Activated CD8-positive, alpha-beta memory T cell treated with anti-CD3 and anti-CD28 coated beads for 4 hours (primary cell): ENCODE measurements around the gene RASD1.
A peak's percentile ranks its signal among the peaks of the same experiment; 100 is the strongest.
"Not testable (repeated sequence)": the region's sequence is repeated elsewhere in the genome, so short reads cannot be mapped to it uniquely, and the experiment has no call there.

ENCODE experiments used
- DNase-seq, 2 donors: peaks; one replicate each; pipeline ENCODE4 v3.0.0-alpha.2; 2020; ENCODE audit warnings: low read depth in 2 of 2

The RASD1 gene

DNA sequence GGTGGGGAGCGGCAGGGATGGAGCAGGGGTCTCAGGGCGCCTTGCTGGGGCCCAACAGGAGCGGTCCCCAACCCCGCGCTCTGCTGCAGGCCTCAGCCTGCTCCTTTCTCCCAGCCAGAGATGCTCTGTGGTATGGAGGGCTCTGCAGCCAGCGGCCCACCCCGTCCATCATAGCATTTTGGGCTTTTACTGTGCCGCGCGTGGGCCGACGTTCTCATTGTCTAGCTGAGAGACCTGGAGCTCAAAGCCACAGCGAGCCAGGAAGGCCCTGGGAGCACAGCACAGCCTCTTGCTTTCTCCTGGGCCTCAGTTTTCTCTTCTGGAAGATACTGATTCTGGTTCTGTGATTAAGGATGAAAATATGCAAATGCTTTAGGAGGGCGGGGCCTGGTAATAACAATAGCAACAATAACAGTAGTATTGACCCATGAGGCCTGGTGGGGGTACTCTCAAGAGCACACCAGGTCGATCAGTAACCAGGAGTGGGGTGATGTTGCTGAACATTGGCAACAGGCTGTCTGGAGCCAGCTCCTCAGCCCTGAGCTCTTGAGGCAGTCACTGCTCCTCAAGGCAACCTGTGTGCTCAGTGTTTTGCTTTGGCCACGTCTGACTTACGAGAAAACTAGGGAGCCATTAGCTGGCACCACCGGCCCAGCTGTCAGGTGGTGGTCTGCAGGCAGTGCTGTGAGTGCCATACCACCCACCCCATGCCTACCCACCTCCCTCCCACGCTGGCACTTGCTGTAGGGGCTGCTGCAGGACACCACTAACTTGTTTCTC lies 1.1 kb upstream of the RASD1 start:
- no peak for DNase-seq

DNA sequence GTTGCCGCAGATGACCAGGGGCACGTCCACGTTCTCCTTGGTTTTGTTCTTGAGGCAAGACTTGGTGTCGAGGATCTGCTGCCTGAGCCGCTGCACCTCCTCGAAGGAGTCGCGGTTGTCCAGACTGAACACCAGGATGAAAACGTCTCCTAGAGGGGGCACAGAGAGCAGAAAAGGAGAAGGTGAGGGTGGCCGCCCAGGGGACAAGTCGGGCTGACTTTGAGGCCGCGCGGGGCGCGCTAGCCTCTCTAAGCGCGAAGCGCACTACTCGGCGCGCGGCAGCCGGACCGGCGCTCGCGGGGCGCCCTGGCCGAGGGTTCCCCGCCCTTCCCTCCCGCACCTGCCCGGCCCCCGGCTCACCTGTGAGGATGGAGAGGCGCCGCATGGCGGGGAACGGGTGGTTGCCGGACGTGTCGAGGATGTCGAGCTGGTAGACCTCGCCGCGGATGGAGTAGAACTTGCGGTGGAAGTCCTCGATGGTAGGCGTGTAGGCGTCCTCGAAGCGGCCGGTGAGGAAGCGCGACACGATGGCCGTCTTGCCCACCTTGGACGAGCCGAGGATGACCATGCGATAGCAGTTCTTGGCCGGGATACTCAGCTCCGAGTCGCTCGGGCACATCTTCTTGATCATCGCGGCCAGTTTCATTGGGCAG lies 533 bp downstream of the RASD1 start:
- no peak for DNase-seq

GRCh38 chr17:17494870-17495535 lies 1.2 kb downstream of the RASD1 start:
- no peak for DNase-seq

DNA sequence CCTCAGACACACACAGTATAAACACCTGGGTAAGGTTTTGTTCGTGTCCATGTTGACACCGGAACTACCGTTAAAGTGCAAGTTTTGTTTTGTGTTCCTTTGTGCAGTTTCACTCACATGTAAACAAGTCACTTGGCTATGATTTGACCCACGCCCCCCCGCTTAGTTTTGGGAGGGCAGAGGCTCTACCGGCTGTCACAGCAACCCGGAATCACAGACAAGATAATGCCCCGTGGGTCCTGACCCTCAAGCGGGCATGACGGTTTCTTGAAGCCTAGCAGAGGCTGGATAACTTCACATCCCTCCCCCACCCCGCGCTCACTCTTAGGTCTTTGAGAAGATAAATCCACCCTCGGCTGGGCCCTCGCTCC lies 1.7 kb downstream of the RASD1 start:
- DNase-seq, result no peak

DNA sequence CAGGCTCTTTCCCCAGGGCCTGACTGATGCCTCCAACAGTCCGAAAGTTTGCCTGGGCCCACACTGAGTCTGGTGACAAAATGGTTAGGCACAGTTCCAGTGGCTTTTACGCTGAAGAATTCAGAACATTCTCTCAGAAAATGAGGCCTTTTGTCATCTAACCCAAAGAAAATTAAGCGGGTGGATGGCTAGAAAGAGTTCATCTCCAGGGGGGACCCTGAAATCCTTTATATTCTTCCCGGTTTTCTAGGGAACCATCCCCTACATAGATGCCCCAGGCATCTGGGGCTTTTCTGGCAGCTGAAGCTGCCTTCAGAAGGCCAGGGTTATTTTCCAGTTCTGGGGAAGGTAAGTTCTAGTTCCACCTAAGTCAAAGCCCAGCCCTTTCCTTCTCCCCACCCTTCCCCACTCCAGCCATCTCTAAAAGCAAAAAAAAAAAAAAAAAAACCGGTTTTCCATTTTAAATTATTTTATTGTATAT lies 2.2 kb downstream of the RASD1 start:
- DNase-seq, result no peak

GRCh38 chr17:17493249-17493985 lies 2.8 kb downstream of the RASD1 start:
- no peak for DNase-seq

- no peak for DNase-seq
Measured at GRCh38 chr17:17492571-17492970, 3.6 kb downstream of the RASD1 start.

DNA sequence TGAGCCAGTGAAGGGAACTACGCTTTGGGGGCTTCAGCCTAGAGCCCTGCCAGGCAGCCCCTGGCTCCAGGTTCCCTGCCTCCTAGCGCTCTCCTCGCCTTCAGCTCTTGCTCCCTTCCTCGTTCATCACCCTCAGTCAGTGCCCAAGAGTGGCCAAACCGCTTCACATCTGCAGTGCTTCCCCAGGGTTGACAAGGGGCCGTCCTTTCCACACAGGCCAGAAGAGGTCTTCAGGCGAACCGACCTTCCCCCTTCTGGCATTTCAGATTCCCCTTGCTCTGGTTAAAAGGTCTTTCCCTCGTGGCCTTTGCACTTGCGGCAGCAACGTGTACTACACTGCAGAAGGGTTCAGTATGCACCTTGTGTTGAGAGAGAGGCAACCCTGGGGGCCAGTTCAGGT lies 4.1 kb downstream of the RASD1 start:
- no peak for DNase-seq

GRCh38 chr17:17491546-17491988 lies 4.6 kb downstream of the RASD1 start:
- DNase-seq, result no peak

DNA sequence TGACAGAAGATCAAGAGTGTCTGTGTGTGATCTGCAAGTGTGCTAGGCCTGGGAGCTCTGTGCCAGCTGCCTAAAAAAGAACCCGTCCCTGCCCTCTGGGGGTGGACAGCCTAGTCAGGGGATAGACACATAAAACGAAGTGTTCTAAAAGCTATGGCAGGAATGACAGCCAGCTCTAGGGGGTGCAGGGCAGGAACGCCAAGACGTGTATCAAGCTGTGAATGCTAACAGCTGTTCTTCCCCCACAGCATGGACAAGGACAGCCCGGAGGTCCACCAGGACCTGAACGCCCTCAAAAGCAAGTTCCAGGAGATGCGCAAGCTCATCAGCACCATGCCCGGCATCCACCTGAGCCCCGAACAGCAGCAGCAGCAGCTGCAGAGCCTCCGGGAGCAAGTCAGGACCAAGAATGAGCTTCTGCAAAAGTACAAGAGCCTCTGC lies 5.1 kb downstream of the RASD1 start:
- DNase-seq, result no peak

GRCh38 chr17:17487998-17488397 lies 8.2 kb downstream of the RASD1 start:
- DNase-seq, result no peak

DNA sequence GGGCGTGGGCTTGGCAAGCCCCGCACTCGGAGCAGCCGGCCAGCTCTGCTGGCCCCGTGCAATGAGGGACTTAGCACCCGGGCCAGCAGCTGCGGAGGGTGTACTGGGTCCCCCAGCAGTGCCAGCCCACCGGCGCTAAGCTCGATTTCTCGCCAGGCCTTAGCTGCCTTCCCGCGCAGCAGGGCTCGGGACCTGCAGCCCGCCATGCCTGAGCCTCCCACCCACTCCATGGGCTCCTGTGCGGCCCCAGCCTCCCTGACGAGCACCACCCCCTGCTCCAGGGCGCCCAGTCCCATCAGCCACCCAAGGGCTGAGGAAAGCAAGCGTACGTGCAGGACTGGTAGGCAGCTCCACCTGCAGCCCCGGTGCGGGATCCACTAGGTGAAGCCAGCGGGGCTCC lies 9.8 kb downstream of the RASD1 start:
- not testable (repeated sequence) for DNase-seq

- DNase-seq, result no peak
Measured at GRCh38 chr17:17485420-17485819, 10.8 kb downstream of the RASD1 start.

GRCh38 chr17:17484451-17484899 lies 11.7 kb downstream of the RASD1 start:
- no peak for DNase-seq

DNA sequence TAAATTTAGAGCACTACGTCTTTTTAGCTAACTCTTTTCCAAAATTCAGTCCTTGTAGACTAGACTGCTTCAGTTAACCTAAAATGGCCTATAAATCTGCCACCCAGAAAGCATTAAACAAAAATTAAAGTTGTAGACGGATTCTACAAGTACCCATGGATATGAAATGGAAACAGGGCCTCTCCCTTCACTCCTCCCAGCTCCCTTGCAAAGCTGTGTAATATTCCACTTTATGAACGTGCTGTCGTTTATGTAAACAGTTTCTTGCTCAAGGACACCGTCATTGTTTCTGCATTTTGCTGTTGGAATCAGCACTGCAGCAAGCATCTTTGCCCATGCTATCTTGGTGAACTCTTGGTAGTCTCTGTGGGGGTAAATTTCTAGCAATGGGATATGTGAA lies 14.3 kb downstream of the RASD1 start:
- no peak for DNase-seq

- DNase-seq, result no peak
Measured at GRCh38 chr17:17480593-17481148, 15.5 kb downstream of the RASD1 start.

- DNase-seq, result no peak
Measured at GRCh38 chr17:17479209-17479608, 17.0 kb downstream of the RASD1 start.

GRCh38 chr17:17476865-17477467 lies 19.2 kb downstream of the RASD1 start, which contains the start of gene MED9:
Gene MED9, plus strand, starts transcription at chr17:17477000. Its CDS starts 42 bp downstream, at chr17:17477042.
- DNase-seq, result peak; percentile 92 to 93

GRCh38 chr17:17474341-17474740 lies 21.9 kb downstream of the RASD1 start:
- no peak for DNase-seq

DNA sequence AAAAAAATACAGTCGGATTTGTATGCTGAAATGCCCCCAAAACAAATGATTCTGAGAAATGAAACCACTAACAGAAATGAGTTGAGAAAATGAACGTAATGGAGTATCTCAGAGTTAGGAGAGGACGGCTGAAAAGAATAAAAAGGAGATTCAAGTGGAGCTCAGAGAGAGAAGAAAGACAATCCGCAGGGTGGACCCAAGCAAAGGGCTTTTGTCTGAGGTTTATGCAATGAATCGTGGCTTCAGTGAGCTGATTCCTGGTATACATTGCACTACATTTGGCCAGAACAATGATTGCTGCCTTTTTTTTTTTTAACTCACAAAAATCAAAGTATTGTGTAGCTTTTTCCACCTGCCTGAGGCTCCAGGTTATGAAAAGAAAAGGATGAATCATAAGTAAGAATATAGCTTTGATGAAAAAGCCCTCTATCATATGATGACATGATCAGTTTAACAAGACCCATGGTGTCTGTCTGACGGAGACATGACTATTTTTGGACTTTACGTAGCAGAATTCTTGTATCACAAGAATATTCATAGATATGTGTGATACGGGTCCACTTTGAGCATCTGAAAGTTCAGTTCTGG lies 23.8 kb downstream of the RASD1 start:
- no peak for DNase-seq

DNA sequence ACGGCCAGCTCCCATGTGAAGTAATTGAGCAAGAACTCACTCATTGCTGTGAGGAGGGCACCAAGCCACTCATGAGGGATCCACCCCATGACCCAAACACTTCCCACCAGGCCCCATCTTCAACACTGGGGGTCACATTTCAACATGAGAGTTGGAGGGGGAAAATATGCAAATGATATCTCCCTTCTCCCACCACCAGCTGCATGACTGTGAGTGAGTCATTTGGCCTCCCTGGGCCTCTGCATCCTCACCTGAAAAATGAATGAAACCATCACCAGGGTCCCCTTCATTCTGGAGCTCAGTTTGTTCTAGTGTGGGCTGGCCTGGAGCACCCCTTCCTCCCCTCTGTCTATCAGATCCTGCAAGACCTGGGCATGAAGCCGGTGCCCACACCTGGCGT lies 26.2 kb downstream of the RASD1 start:
- no peak for DNase-seq
